Ureter (tissue), 1 donor: Measurements from ENCODE around the gene TBC1D22A. TPM values are rescaled to one million over a fixed set of nuclear protein-coding genes. Genes with fewer than 3 reads are reported as not detected.

Source experiments
- DNase-seq: peaks from one replicate; pipeline ENCODE4 v3.0.0-alpha.2; 2020; ENCODE audit warnings: low spot score
- total RNA-seq: library from RNA; stranded (reverse); gene quantifications from one replicate; pipeline ENCODE4 v1.2.4, GENCODE V29; 2023
- donor health status: DM: yes; HTN: yes; CAD: no.

The TBC1D22A gene
- total RNA-seq, 1 donor from 2014 or later: 32.6 TPM

DNA sequence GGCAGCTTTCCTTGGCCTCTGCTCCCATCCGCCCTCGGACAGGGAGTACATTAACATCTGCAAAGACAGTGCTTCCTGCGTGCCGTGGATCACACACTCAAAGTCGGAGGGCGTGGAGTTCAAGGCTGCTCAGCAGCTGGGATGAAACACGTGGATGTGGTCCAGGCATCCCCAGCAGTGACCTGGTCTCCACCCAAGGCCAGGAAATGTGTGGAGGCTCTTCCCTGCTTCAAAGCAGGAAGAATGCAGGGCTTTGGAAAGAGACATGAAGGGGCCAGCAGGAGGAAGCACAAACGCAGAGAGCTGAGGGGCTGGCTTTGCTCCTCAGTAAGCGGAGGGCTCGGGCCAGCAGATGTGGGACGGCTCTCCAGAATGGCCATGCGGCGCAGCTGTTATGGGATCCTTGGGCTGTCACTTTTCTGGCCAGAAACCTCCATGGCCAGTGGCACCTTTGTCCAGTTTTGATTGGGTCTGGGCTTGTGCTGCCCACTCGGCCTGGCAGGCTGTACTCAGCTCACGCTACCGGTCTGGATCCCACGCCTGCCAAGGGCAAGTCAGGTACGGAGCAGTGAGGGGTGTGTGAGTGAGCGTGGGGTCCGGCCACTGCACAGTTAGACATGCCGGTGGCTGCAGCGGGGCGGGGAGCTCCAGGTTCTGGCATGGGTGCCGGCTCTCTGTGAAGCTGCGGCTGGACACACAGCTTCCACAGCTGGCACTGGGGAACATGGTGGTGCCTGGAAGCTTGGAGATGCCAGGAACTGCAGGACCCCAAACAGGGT is 438.0 kb downstream of the TBC1D22A start:
- DNase-seq: no peak

DNA sequence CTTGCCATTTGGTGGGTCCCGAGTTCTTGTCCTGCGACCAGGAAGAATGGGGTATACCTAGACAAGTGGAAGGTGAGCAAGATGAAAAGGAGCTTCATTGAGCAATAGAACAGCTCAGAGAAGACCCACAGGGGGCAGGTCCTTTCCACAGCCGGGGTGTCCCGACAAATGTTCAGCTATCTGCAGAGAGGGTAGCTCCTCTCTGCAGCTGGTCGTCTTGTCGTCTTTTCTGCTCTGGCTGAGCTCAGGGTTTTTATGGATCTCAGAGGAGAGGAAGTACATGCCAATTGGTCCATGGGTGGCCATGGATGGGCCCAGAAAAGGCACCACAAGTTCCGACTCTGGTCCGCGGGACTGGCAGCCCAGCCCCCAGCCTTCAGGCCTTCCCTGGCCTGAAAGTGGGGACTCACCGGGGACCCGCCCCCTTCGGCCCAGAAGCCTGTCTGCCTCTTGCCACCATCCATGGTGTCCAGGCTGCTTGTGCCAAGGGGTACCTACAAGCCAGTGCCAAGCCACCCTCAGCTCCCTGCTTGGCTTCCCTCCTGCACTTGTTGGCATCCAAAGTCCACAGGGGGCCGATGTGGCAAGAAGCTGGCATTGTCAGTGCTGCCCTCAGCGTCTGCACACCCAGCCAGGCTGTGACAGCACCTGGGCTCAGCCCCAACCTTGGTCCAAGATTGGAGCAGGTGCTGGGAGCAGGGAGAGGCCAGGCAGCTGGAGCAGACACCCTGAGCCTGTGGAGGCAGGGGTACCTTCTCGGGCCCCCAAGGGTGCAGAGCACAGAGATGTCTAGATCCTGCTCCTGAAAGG is 438.9 kb downstream of the TBC1D22A start:
- no peak for DNase-seq

DNA sequence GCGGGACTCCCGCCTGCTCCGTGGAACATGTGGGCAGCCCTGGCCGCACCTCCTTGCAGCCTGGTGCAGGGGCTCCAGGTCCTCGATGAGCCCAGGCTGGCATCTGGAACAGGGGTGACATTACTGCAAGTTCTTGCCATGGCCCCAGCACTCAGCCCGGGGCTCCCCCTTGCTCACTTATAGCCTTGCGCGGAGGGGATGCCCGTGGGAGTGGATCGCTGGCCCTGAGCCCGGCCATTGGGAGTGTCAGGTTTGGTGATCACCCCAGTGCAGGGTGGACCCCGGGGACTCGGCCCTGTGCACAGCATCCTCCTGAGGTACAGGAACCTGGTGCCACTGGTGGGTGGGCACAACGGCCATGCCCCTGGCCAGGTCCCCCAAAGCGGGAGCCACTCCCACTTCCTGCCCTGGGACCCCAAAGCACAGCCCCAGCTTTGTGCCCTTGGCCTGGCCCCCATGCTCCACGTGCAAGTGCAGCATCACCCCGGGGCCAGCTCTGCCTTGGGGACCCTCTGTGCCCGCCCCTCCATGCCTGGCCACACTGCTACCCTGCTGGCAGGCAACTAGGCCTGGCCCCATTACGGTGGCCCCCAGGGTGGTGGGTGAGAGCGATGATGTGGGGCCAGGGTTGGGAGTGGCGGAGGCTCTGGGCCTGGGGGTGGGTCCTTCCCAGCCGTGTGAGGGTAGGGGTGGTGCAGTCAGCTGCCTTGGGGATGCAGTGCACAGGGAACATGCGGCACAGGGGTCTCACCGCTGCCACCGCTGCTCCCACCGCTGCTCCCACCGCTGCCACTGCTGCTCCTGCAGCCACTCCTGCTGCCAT is 439.8 kb downstream of the TBC1D22A start:
- no peak for DNase-seq

DNA sequence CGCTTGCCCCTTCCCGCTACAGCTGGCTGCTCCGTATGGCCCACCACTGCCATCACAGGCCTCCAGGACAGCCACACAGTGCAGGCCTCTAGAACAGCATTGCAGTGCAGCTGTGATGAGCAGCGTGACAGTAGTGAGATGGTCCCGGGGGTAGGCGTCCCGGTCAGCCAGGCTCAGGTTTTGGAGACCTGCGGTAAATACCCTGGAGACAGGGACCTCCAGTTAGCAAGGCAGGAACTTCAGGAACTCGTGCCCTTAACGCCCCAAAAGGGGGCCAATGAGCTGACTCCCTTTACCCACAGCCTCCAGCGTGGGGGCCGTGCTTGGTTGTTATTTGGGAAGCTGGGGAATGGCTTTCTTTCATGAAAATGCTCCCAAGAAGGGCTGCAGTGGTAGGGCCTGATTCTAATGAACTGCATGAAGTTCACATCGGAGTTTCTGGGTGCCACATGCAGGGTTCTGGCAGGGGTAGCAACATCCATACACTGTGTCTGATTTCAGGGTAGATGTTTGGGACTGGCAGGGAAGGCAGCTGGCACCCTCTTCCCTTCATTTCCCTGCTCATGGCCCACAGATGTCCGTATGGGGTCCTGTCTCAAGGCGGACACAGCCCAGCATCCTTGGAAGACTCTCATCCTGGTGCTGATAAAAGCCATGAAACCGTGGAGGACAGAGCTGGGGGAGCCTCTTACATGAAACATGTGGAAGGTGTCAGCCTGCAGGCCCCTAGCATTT is 440.5 kb downstream of the TBC1D22A start:
- no peak for DNase-seq

DNA sequence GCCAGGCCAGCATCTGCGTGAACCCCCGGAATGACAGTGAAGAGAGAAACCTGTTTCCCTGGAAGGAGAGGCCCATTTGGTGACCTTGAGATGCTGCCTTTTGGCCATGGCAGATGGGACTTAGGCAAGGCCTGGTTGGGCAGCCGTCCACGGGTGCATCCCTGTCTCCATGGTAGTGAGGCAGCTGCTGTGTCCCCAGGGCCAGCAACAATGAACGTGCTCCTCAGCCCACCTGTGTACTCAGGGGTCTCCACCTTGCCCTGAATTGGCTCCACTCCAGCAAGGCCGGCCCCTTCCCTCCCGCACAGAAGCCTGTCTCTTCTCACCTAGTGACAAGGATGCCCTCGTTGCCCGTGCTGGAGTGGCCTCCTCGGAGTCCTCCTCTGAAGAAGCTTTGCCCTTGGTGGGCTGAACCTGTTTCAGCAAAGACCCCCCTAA is 441.1 kb downstream of the TBC1D22A start:
- DNase-seq: no peak

DNA sequence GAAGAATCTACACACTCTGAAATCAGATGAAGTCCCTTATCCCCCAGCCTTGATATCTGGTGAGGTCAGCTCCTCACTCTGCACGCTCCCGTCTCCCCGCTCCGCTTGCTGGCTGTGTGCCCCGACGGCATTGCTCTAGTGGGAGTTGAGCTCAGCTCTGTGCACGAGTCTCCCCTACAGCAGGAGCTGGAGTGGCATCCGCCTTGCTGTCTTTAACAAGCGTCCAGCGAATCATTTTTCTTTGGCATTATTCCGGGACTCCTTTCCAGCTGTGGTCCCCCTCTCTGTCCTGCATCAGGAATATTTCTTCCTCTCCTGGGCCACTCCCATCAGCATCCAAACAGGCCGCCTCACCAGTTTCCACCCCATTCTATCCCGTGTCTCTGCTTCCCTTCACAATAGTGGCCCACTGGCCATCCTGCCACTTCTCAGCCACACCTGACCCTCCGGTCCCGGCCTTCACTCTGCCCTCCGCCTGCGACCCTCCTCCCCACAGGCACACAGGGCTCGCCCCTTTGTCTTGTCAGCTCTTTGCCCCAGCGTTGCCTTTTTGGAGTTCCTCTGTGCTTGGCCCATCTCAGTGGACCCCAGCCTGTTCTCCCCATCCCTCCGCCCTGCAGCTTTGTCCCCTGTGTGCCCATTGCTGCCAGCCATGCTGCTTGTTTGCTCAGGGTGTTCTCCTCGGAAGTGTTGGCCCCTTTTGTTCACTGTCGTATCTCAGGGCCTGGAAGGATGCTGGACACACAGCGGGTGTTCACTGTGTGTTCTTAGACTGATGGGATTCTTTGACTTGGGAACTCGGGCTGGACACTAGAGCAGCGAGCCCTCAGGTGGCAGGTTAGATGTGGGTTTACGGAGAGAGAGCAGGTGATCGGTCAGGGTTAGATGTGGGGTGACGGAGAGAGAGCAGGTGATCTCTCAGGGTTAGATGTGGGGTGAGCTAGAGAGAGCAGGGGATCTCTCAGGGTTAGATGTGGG is 441.8 kb downstream of the TBC1D22A start:
- DNase-seq: no peak

DNA sequence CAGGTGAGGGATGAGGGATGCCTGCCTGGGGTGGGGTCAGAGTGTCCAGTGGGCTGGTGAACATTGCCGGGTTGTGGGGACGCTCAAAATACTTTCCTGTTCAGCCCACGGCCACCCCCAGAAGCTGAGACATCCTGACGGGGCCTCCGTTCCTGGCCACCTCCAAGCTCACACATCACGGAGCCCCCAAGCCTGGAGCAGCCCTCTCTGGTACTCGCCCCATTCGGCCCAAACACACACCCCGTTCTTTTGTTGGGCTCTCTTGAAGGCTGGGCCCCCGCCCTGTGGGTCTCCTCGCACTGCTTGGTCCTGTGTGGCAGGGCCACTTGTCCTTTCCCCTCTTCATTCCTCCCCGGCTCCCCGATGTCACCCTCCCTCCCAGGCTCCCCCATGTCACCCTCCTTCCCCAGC is 442.6 kb downstream of the TBC1D22A start:
- no peak for DNase-seq

DNA sequence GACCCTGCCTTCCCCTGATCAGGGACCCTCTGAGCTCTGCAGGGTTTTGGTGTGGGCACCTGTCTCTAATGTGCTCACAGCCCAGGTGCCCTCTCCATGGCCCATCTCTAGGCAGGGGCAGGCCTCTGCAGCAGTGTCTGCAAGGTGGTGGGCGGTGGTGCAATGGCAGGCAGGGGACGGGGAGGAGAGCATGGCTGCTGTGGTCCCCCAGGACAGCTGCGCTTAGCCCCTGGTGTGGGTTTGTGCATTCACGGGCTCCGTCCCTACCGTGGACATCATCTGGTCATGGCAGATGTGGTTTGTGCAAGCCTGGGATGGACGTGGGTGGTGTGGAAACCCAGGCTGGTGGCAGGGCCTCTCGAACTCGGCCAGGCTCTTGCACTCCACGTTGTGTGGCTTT is 443.1 kb downstream of the TBC1D22A start:
- no peak for DNase-seq

DNA sequence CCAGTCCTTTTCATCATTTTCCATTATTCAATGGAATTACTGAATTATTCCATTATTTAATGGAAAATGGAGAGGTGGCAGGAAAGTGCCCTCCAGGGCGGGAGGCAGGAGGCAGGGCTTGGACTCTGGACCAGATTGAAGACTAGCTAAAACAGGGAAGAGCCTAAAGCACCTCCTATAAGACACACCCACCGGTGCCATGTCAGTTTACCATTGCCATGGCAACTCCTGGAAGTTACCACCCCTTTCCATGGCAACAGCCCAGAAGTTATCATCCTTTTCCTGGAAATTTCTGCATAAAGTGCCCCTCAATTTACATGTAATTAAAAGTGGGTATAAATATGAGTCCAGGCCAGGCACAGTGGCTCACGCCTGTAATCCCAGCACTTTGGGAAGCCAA is 443.7 kb downstream of the TBC1D22A start:
- DNase-seq: no peak

DNA sequence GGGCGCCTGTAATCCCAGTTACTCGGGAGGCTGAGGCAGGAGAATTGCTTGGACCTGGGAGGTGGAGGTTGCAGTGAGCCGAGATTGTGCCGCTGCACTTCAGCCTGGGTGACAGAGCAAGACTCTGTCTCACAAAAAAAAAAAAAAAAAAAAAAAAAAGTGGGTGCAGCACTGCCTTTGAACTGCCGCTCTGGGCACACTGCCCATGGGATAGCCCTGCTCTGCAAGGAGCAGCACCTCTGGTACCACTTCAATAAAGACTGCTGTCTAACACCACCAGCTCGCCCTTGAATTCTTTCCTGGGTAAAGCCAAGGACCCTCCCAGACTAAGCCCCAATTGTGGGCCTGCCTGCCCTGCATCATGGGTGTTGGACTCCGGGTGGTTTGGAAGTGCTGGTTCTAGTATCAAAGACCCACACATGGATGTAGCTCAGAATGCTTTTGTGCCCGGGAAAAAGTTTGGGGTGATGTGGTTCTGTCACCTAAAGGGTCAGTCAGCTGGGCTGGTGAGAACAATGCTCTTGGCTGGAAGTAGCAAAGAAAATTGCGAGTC is 444.3 kb downstream of the TBC1D22A start:
- no peak for DNase-seq

DNA sequence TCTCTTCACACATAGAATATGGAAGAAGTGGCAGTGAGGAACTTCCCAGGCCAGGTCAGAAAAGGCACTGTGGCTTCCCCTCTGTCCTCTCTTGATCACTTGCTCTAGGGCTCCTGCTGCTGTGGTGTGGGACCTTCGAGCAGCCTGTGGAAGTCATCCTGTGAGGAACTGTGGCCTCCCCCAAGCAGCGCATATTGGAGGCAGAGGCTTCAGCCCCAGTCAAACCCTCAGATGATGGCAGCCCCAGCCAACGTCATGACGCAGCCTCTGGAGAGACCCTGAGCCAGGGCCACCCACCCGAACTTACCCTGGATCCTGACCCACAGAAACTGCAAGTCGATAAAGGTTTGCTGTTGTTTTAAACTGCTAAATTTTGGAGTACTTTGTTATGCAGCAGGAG is 444.9 kb downstream of the TBC1D22A start:
- no peak for DNase-seq

DNA sequence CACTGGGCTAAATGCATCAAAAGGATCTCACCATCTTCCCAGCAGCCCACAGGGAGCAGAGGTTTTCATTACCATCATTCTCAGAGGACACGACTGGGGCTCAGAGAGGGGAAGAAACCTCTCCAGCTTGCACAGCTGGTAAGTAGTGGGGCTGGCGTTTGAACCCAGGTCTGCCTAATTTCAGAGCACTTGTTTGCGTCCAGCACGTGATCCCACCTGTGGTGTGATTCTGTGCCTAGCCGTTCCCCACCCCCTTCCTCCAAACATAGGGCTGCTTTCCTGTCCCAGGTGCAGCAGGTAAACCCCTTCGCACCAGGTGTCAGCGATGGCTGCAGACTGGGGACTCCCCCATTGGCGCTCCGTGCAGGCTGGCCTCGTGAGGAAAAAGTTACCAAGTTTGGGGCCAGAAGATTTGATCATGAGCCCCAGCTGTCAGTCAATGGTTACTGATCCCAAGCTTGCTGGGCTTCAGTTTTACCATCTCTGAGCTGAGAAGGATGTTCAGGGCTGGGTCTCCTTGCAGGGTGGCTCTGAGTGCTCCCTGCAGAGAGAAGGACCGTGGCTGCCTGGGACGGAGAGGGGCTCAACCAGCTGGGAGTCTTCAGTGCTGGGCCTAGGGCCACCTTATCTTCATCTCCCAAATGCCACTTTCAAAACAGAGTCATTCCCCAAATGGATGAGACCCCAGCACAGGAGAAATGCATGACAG is 445.6 kb downstream of the TBC1D22A start:
- DNase-seq: no peak

DNA sequence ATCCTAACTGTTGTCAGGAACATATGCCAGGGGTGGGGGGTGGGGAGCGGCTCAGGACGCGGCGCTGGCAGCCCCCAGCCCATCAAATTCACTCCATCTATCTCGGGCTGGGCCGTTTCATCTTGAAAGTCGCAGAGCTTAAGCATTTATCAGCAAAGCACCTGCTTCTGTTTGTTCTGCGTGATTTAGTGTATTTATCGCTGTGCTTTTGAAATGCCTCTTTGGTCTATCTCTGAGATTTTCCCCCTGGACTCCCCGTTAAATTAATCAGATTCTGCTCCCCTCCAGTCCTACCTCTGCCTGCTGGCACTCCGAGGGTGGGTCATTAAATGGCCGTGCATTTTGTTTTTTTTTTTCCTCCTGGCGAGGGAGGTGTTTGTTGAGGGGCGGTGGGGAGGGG is 446.2 kb downstream of the TBC1D22A start:
- DNase-seq: no peak

DNA sequence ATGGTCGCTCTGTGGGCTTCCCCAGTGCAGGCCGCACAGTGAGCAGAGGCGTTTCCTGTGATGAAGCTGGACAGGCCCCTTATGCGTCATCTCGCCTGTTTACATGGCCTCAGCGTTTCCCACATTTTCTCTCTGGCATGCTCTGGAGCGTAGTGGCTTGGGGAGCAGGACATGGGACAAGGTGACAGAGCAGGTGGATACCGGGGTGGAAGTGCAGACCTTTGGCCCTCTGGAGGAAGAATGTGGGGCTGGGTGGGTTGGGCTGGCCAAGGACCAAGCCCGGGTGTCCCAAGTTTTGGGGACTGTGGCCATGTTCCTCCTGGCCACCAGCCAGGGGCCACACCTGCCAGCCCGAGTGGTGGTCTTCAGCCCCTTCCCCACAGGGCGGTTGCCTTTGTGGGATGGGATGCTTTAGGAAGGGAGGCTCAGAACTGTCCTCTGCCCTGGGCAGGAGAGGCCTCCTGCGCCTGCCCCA is 446.6 kb downstream of the TBC1D22A start:
- DNase-seq: peak; percentile 42

DNA sequence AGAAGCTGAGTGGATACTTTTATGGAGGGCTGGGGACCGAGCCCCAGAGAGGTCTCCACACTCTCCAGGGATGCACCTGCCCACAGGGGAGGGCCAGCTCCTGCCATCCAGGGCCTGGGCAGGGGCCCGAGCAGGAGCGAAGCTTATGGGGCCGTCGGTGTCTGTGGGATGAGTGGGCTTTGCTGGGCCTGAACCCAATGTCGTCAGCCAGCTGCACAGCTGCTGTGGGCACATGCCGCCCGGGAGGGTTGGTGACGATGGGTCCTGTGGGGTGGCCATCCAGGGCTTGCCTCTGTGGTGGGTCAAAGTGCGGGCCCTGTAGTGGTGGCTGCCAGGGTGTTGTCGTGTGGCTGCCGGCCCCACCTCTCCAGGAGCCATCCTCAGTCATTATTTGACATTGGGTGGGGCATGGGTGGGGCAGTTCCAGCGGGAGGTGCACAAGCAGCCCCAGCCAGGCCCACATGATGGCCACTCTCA is 447.1 kb downstream of the TBC1D22A start:
- no peak for DNase-seq

DNA sequence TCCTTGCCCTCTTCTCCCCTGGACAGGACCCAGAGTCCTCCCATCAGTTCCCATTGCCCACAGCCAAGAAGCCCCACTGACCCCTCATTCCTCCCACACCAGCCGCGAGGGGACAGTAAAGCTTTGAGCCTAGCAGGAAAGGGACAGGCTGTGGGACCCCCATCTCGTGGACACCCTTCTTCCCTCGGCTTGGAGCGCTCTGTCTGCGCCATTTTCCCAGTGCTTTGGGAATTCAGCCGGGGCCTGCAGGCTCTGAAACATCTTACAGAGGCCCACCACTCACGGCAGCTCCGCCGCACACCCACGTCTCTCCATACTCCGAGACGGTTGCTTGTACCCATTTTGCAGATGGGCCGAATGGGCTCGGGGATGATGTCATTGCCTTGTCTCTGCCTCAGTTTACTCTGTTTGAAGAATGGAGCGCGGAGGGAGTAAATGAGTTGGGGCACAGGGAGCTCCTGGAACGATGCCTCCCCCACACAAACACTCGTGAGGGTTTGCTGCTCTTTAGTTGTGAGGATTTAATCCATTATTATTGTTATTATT is 447.7 kb downstream of the TBC1D22A start:
- DNase-seq: no peak

DNA sequence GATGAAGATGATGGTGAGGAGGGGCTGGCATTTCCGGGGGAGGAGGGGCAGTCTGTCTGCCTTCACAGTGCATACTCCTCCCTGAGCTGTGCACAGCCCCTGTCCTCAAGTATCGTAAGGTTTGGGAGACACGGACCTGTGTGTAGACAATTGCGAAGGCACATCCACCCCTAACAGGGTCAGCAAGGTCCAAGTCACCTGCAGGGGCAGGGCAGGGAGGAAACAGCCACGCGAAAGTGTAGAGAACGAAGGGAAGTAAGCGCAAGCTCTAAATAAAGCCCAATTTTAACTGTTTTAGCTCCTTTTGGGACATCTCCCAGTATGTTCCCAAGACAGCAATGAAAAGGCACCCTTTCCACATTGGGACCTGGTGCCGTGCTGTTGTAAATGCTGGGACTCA is 448.2 kb downstream of the TBC1D22A start:
- DNase-seq: no peak

DNA sequence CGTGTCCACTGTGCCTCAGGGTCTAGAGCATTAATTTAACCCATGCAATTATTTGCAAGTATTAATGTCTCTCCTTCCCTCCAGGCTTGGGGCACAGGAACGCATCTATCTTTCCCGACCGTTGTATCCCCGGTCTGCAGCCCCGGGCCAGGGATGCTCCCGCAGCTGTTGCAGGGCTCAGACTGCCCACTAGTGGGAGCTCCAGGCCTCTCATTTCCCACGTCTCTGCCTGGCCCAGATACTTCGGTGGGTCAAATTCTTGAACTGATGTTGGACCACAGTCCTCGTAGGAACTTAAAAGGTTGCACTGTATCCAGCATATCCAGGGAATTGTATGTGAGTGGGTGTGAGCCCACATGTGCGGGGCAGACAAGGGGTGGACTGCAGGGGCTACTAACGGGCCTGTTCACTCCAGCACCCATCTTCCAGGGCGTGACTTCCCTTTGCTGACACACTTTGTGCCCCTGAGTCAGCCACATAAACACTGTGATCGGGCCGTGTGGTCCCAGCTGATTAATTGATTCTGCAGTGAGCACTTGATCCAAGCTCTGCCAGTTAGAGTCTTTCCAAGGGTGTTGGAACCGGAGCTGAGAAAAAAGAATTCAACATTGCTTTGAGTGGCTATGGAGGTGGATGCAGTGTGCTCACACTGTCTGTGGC is 451.3 kb downstream of the TBC1D22A start:
- DNase-seq: no peak
